Liver (tissue), 9 donors: Measurements from ENCODE around the gene ANKRD10. TPM values are rescaled to one million over a fixed set of nuclear protein-coding genes. Genes with fewer than 3 reads are reported as not detected.

Experiments used
- DNase-seq: peaks from one replicate; pipeline ENCODE4 v3.0.0-alpha.2; 2017; ENCODE audit warnings: low spot score
- H3K27ac ChIP-seq, 2 donors: one replicate each; pipeline ENCODE4 v1.7.0; 2013; ENCODE audit warnings: inconsistent platforms in 2 of 2, low read length in 2 of 2, control low read depth in 1 of 2, low read depth in 1 of 2, mild to moderate bottlenecking in 1 of 2
- H3K27me3 ChIP-seq, 4 donors: one replicate each; pipeline versions ENCODE4 v1.6.1 to v1.7.0; 2013; ENCODE audit warnings: low read length in 3 of 4, inconsistent platforms in 1 of 4, mild to moderate bottlenecking in 1 of 4, moderate library complexity in 1 of 4; ENCODE audit not compliant: control insufficient read depth in 4 of 4, insufficient read depth in 4 of 4
- H3K36me3 ChIP-seq, 4 donors: one replicate each; pipeline versions ENCODE4 v1.6.1 to v1.7.0; 2013; ENCODE audit warnings: low read length in 3 of 4, mild to moderate bottlenecking in 3 of 4, low read depth in 1 of 4, moderate library complexity in 1 of 4; ENCODE audit not compliant: control insufficient read depth in 4 of 4, insufficient read depth in 3 of 4
- H3K4me1 ChIP-seq, 4 donors: one replicate each; pipeline versions ENCODE4 v1.6.1 to v1.7.0; 2013; ENCODE audit warnings: low read length in 3 of 4, mild to moderate bottlenecking in 3 of 4, moderate library complexity in 1 of 4; ENCODE audit not compliant: control insufficient read depth in 4 of 4, insufficient read depth in 4 of 4
- H3K4me3 ChIP-seq, 3 donors: one replicate each; pipeline versions ENCODE4 v1.6.1 to v1.7.0; 2013; ENCODE audit warnings: low read length in 3 of 3, control low read depth in 1 of 3, low read depth in 1 of 3, mild to moderate bottlenecking in 1 of 3
- H3K9ac ChIP-seq, 2 donors: one replicate each; pipeline ENCODE4 v1.7.0; 2013; ENCODE audit warnings: low read length in 2 of 2, mild to moderate bottlenecking in 2 of 2, moderate library complexity in 2 of 2, control low read depth in 1 of 2, low read depth in 1 of 2
- H3K9me3 ChIP-seq, 4 donors: one replicate each; pipeline versions ENCODE4 v1.6.1 to v1.7.0; 2013; ENCODE audit warnings: low read length in 3 of 4; ENCODE audit not compliant: control insufficient read depth in 4 of 4
- EGR1 ChIP-seq, 2 donors: IDR thresholded peaks; 2 replicates each; pipeline ENCODE4 v1.6.1; 2016 to 2018; ENCODE audit warnings: antibody characterized with exemption in 2 of 2, low read depth in 2 of 2
- FOXA1 ChIP-seq: IDR thresholded peaks from 2 replicates; pipeline ENCODE4 v1.6.1; 2016; ENCODE audit warnings: antibody characterized with exemption
- FOXA2 ChIP-seq: IDR thresholded peaks from 2 replicates; pipeline ENCODE4 v1.6.1; 2016; ENCODE audit warnings: antibody characterized with exemption
- GABPA ChIP-seq, 2 donors: IDR thresholded peaks in 1 of 2; conservative IDR thresholded peaks in 1 of 2; 2 replicates each; pipeline ENCODE4 v1.6.1; 2016; ENCODE audit warnings: antibody characterized with exemption in 2 of 2, mild to moderate bottlenecking in 1 of 2, moderate library complexity in 1 of 2
- HNF4A ChIP-seq, 2 donors: conservative IDR thresholded peaks; 2 replicates each; pipeline ENCODE4 v1.6.1; 2016; ENCODE audit warnings: antibody characterized with exemption in 2 of 2, mild to moderate bottlenecking in 2 of 2
- HNF4G ChIP-seq: IDR thresholded peaks from 2 replicates; pipeline ENCODE4 v1.6.1; 2016; ENCODE audit warnings: antibody characterized with exemption
- JUND ChIP-seq, 2 donors: IDR thresholded peaks; 2 replicates each; pipeline ENCODE4 v1.6.1; 2016; ENCODE audit warnings: antibody characterized with exemption in 2 of 2
- NR2F2 ChIP-seq: IDR thresholded peaks from 2 replicates; pipeline ENCODE4 v1.6.1; 2016; ENCODE audit warnings: antibody characterized with exemption
- RAD21 ChIP-seq, 2 donors: IDR thresholded peaks; 2 replicates each; pipeline ENCODE4 v1.6.1; 2016; ENCODE audit warnings: antibody characterized with exemption in 2 of 2, mild to moderate bottlenecking in 2 of 2
- RXRA ChIP-seq, 2 donors: IDR thresholded peaks; 2 replicates each; pipeline ENCODE4 v1.6.1; 2017 to 2018; ENCODE audit warnings: antibody characterized with exemption in 2 of 2, mild to moderate bottlenecking in 1 of 2
- SP1 ChIP-seq: IDR thresholded peaks from 2 replicates; pipeline ENCODE4 v1.6.1; 2018; ENCODE audit warnings: antibody characterized with exemption, mild to moderate bottlenecking
- TAF1 ChIP-seq: conservative IDR thresholded peaks from 2 replicates; pipeline ENCODE4 v1.6.1; 2016; ENCODE audit warnings: antibody characterized with exemption, mild to moderate bottlenecking
- YY1 ChIP-seq: IDR thresholded peaks from 2 replicates; pipeline ENCODE4 v1.6.1; 2016; ENCODE audit warnings: antibody characterized with exemption, mild to moderate bottlenecking
- WGBS: extraction: QIAGEN DNeasy Blood & Tissue Kit; methylation state at CpG from one replicate; pipeline ENCODE4 v1.1.7; 2013; 5-methylcytosine and 5-hydroxymethylcytosine counted together
- polyA plus RNA-seq, 2 donors: library from polyadenylated mRNA; stranded (reverse) in 1 of 2; unstranded in 1 of 2; fragments of 200-250 nt in 1 of 2; fragments of >200 nt in 1 of 2; fragmentation: Nextera tagmentation in 1 of 2; extraction: Ambion mirVana in 1 of 2; gene quantifications; one replicate each; pipeline versions ENCODE4 v1.2.1 to v1.2.3, GENCODE V29; 2013 to 2015
- total RNA-seq, 2 donors: library from RNA; depleted of rRNA; stranded (reverse); fragments of >200 nt; gene quantifications; one replicate each; pipeline ENCODE4 v1.2.3, GENCODE V29; 2014
- TF ChIP-seq, protein P1 (sequence below): IDR thresholded peaks from 2 replicates; pipeline ENCODE4 v1.6.1; 2016; ENCODE audit warnings: antibody characterized with exemption, mild to moderate bottlenecking
- TF ChIP-seq, protein P2 (sequence below): fragments of 150-350 bp; IDR thresholded peaks from 2 replicates; pipeline ENCODE4 v1.5.1; 2017; ENCODE audit warnings: improper control_type of control experiment, low read depth, low read length; ENCODE audit not compliant: missing input control
- TF ChIP-seq, protein P3 (sequence below): IDR thresholded peaks from 2 replicates; pipeline ENCODE4 v1.6.1; 2016; ENCODE audit warnings: antibody characterized with exemption
- TF ChIP-seq, protein P4 (sequence below): IDR thresholded peaks from 2 replicates; pipeline ENCODE4 v1.6.1; 2016; ENCODE audit warnings: antibody characterized with exemption
- TF ChIP-seq, protein P5 (sequence below): IDR thresholded peaks from 2 replicates; pipeline ENCODE4 v1.6.1; 2016; ENCODE audit warnings: antibody characterized with exemption
- donor health status: healthy.
- donor health status: healthy.
- donor health status: healthy.
- donor health status: healthy.
- donor health status: healthy.

ANKRD10 gene
- total and polyA plus RNA-seq, 4 donors = 18.8 to 74.1 (median 52.9) TPM

DNA sequence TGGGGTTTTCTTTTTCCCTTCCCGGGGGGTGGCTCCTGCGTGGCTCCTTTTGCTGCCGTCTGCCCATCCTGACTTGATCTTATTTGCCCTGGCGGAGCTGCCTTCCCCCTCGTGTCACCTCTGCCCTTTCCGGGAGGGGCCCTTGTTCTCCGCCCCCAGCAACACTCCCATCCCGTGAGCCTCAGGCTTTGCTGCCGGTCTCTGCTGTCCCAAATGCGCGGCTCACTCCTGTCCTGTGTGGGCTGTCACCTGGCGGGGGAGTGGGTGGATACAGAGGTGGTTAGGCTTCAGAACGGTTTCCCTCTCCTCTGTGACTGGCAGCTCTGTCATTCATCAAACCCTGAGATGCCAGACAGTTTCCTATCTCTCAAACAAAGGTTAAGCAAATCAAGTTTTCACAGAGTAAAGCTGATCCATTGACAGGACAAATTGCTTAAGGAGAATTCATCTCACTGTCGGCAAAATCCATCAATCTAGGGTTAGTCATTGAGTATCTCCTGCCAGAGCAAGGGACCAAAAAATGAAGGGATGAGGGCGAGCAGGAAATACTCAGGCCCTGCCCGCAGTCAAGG, 84.0 kb downstream of the ANKRD10 start:
- DNase-seq = no peak
- H3K9ac ChIP-seq = no peak overlapping the region
- peaks cover 1 to 5% (median 4%) of the 10 kb centered on the region in 4 donors for H3K4me1 ChIP-seq
- H3K36me3 ChIP-seq = no peaks in the 10 kb centered on the region
- H3K4me3 ChIP-seq = no peak overlapping the region
- H3K27ac ChIP-seq = no peak overlapping the region
- no peaks in the 10 kb centered on the region for H3K9me3 ChIP-seq
- no peak for TF ChIP-seq JUND (IDR thresholded peaks at IDR 0.05)
- TF ChIP-seq, protein P1, sequence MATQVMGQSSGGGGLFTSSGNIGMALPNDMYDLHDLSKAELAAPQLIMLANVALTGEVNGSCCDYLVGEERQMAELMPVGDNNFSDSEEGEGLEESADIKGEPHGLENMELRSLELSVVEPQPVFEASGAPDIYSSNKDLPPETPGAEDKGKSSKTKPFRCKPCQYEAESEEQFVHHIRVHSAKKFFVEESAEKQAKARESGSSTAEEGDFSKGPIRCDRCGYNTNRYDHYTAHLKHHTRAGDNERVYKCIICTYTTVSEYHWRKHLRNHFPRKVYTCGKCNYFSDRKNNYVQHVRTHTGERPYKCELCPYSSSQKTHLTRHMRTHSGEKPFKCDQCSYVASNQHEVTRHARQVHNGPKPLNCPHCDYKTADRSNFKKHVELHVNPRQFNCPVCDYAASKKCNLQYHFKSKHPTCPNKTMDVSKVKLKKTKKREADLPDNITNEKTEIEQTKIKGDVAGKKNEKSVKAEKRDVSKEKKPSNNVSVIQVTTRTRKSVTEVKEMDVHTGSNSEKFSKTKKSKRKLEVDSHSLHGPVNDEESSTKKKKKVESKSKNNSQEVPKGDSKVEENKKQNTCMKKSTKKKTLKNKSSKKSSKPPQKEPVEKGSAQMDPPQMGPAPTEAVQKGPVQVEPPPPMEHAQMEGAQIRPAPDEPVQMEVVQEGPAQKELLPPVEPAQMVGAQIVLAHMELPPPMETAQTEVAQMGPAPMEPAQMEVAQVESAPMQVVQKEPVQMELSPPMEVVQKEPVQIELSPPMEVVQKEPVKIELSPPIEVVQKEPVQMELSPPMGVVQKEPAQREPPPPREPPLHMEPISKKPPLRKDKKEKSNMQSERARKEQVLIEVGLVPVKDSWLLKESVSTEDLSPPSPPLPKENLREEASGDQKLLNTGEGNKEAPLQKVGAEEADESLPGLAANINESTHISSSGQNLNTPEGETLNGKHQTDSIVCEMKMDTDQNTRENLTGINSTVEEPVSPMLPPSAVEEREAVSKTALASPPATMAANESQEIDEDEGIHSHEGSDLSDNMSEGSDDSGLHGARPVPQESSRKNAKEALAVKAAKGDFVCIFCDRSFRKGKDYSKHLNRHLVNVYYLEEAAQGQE = no peak
- no peak for TF ChIP-seq RAD21 (IDR thresholded peaks at IDR 0.05)
- TF ChIP-seq, protein P2, sequence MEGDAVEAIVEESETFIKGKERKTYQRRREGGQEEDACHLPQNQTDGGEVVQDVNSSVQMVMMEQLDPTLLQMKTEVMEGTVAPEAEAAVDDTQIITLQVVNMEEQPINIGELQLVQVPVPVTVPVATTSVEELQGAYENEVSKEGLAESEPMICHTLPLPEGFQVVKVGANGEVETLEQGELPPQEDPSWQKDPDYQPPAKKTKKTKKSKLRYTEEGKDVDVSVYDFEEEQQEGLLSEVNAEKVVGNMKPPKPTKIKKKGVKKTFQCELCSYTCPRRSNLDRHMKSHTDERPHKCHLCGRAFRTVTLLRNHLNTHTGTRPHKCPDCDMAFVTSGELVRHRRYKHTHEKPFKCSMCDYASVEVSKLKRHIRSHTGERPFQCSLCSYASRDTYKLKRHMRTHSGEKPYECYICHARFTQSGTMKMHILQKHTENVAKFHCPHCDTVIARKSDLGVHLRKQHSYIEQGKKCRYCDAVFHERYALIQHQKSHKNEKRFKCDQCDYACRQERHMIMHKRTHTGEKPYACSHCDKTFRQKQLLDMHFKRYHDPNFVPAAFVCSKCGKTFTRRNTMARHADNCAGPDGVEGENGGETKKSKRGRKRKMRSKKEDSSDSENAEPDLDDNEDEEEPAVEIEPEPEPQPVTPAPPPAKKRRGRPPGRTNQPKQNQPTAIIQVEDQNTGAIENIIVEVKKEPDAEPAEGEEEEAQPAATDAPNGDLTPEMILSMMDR = no peak
- no peak for TF ChIP-seq EGR1 (IDR thresholded peaks at IDR 0.05; ENCODE audit: low read depth in 2 of 2)
- TF ChIP-seq HNF4A (conservative IDR thresholded peaks at IDR 0.05) = no peak
- TF ChIP-seq, protein P3, sequence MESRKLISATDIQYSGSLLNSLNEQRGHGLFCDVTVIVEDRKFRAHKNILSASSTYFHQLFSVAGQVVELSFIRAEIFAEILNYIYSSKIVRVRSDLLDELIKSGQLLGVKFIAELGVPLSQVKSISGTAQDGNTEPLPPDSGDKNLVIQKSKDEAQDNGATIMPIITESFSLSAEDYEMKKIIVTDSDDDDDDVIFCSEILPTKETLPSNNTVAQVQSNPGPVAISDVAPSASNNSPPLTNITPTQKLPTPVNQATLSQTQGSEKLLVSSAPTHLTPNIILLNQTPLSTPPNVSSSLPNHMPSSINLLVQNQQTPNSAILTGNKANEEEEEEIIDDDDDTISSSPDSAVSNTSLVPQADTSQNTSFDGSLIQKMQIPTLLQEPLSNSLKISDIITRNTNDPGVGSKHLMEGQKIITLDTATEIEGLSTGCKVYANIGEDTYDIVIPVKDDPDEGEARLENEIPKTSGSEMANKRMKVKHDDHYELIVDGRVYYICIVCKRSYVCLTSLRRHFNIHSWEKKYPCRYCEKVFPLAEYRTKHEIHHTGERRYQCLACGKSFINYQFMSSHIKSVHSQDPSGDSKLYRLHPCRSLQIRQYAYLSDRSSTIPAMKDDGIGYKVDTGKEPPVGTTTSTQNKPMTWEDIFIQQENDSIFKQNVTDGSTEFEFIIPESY = no peak
- no peak for TF ChIP-seq GABPA (IDR thresholded peaks at IDR 0.05 in 1 of 2, conservative IDR thresholded peaks at IDR 0.05 in 1 of 2)
- TF ChIP-seq YY1 = no peak
- TF ChIP-seq SP1 = no peak
- TF ChIP-seq HNF4G = no peak
- TF ChIP-seq, protein P4, sequence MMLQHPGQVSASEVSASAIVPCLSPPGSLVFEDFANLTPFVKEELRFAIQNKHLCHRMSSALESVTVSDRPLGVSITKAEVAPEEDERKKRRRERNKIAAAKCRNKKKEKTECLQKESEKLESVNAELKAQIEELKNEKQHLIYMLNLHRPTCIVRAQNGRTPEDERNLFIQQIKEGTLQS = no peak
- no peak for TF ChIP-seq RXRA (IDR thresholded peaks at IDR 0.05)
- TF ChIP-seq FOXA1 = no peak
- TF ChIP-seq, protein P5, sequence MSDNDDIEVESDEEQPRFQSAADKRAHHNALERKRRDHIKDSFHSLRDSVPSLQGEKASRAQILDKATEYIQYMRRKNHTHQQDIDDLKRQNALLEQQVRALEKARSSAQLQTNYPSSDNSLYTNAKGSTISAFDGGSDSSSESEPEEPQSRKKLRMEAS = no peak
- TF ChIP-seq FOXA2 = no peak
- TF ChIP-seq TAF1 = no peak
- TF ChIP-seq NR2F2 = no peak
- 59% methylated on average over 16 of the region's 16 CpGs for WGBS
- no peaks in the 10 kb centered on the region for H3K27me3 ChIP-seq
